ENCODE results near the gene HELQ.

GRCh38 chr4:83387012-83387411 lies 68.6 kb downstream of the HELQ start:
- TF ChIP-seq MXI1 (conservative IDR thresholded peaks at IDR 0.05; ENCODE audit: poor library complexity, severe bottlenecking) = no peak
- TF ChIP-seq, protein P1, sequence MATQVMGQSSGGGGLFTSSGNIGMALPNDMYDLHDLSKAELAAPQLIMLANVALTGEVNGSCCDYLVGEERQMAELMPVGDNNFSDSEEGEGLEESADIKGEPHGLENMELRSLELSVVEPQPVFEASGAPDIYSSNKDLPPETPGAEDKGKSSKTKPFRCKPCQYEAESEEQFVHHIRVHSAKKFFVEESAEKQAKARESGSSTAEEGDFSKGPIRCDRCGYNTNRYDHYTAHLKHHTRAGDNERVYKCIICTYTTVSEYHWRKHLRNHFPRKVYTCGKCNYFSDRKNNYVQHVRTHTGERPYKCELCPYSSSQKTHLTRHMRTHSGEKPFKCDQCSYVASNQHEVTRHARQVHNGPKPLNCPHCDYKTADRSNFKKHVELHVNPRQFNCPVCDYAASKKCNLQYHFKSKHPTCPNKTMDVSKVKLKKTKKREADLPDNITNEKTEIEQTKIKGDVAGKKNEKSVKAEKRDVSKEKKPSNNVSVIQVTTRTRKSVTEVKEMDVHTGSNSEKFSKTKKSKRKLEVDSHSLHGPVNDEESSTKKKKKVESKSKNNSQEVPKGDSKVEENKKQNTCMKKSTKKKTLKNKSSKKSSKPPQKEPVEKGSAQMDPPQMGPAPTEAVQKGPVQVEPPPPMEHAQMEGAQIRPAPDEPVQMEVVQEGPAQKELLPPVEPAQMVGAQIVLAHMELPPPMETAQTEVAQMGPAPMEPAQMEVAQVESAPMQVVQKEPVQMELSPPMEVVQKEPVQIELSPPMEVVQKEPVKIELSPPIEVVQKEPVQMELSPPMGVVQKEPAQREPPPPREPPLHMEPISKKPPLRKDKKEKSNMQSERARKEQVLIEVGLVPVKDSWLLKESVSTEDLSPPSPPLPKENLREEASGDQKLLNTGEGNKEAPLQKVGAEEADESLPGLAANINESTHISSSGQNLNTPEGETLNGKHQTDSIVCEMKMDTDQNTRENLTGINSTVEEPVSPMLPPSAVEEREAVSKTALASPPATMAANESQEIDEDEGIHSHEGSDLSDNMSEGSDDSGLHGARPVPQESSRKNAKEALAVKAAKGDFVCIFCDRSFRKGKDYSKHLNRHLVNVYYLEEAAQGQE (IDR thresholded peaks at IDR 0.05; ENCODE audit: borderline replicate concordance) = no peak
- TF ChIP-seq, protein P2, sequence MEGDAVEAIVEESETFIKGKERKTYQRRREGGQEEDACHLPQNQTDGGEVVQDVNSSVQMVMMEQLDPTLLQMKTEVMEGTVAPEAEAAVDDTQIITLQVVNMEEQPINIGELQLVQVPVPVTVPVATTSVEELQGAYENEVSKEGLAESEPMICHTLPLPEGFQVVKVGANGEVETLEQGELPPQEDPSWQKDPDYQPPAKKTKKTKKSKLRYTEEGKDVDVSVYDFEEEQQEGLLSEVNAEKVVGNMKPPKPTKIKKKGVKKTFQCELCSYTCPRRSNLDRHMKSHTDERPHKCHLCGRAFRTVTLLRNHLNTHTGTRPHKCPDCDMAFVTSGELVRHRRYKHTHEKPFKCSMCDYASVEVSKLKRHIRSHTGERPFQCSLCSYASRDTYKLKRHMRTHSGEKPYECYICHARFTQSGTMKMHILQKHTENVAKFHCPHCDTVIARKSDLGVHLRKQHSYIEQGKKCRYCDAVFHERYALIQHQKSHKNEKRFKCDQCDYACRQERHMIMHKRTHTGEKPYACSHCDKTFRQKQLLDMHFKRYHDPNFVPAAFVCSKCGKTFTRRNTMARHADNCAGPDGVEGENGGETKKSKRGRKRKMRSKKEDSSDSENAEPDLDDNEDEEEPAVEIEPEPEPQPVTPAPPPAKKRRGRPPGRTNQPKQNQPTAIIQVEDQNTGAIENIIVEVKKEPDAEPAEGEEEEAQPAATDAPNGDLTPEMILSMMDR (IDR thresholded peaks at IDR 0.05; ENCODE audit: poor library complexity, severe bottlenecking) = no peak
- no peak for TF ChIP-seq POLR2AphosphoS5 (IDR thresholded peaks at IDR 0.05)
- TF ChIP-seq TAF1 (IDR thresholded peaks at IDR 0.05; ENCODE audit: low read depth) = no peak
- TF ChIP-seq RAD21 (conservative IDR thresholded peaks at IDR 0.05) = no peak
- TF ChIP-seq SMC3 (conservative IDR thresholded peaks at IDR 0.05; ENCODE audit: poor library complexity) = no peak
- TF ChIP-seq EZH2 (IDR thresholded peaks at IDR 0.05; ENCODE audit: borderline replicate concordance, insufficient read depth, low read length, poor library complexity, severe bottlenecking) = no peak
- TF ChIP-seq EP300 (conservative IDR thresholded peaks at IDR 0.05; ENCODE audit: poor library complexity, severe bottlenecking) = no peak
